Activated T-helper 1 cell treated with anti-CD3 and anti-CD28 coated beads, Interleukin-2, amount 50 U/mL, for 16 hours (primary cell): ENCODE results near the gene LARP1B.
"Not testable (repeated sequence)": the region's sequence is repeated elsewhere in the genome, so short reads cannot be mapped to it uniquely, and the experiment has no call there.

ENCODE experiments used
- DNase-seq, 2 donors: peaks; one replicate each; pipeline ENCODE4 v3.0.0-alpha.2; 2020; ENCODE audit warnings: low read depth in 1 of 2, low spot score in 1 of 2

Gene LARP1B

DNA sequence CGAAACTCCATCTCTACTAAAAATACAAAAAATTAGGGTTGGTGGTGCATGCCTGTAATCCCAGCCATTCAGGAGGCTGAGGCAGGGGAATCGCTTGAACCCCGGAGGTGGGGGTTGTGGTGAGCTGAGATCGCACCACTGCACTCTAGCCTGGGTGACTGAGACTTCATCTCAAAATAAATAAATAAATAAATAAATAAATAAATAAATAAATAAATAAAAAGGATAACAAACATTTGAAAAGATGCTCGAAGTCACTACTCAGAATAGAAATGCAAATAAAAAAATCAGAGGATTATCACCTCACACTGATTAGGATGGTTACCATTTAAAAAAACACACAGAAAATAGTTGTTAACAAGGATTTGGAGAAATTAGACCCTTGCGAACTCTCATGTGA, 73.8 kb downstream of the LARP1B start:
- no peak for DNase-seq

DNA sequence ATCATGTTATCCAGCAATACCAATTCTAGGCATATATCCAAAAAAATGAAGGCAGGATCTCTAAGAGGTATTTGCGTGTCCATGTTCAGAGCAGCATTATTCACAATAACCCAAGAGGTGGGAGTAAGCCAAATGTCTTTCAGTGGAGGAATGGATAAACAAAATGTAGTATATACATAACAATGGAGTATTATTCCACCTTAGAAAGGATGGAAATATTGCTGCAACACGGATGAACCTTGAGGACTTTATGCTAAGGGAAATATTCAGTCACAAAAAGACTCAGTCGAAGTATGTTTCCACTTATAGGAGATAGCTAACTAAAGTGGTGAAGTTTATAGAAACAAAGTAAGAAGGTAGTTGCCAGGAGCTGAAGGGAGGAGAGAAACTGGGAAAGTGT, 74.3 kb downstream of the LARP1B start:
- no peak for DNase-seq

DNA sequence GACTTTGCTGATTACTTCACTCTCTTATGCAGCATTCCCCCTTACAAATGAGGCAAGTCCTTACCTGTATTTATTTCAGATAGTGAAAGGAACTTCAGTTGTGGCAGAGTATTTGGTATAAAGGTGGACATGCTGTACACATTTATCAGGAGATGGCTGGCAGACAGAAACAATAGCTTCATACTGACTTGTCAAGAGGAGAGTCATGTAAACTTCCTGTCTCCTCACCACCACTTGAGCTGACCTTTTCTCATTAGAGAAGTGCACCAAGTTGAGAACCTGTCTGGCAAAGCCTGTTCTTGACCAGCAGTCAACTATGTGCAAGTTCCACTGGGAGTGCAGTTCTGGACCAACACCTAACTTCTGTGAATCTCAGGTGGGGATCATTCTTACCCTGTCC, 80.8 kb downstream of the LARP1B start:
- DNase-seq = no peak

DNA sequence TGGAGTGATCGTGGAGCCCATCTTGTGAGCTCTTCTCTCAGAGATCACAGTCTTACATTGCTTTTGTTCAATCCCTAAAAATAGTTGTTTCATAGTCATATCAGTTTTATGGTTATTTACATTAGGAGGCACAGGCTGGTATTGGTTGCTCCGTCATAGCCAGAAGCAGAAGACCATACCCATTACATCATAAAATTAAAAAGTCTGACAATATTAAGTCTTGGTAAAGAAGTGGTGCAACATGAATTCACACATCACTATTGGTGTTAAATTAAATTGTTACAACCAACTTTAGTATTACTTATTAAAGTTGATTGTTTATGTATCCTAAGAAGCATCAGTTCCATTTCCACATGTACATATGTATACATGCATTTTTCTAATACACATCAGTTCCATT, 84.6 kb downstream of the LARP1B start:
- DNase-seq = no peak

DNA sequence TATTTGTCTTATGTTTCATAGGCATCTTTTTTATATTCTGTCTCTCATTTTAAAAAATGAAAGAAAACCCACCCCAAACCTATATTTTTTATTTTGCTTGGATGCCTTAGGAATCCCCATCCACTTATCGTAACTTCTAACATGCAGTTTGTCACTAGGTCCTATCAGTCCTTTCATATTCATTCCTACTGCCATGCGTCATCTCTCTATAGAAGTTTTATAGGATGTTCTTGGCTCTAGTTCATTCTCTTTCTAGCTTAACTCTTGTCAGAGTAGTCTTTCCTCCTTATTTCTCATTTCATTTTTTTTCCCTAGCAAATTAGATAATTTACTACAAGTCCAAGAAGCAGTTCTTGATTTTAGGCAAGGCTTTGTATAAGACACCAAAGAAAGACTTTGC, 92.7 kb downstream of the LARP1B start:
- DNase-seq = no peak

DNA sequence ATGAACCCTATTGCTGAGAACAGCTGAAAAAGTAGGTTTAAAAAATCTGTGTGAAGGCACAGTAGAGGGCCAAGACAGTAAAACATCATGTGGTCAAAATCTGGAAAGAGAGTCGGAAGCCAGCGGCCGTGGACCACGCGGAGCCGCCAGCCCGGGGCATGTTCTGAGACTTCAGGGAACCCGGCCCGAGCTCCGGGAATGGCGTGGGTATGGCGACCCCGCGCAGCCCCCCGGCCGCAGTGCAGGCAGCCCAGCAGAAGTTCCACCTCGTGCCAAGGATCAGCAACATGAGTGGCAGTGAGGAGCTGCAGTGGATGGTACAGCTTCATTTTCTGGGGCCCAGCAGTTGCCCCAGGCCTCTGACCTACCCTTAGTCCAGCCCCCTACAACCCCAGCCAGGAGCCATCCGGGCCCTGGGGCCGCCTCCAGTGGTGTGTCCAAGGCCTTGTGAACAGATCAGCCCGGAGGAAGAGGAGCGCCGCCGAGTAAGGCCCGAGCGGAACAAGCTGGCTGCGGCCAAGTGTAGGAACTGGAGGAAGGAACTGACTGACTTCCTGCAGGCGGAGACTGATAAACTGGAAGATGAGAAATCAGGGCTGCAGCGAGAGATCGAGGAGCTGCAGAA, 94.2 kb downstream of the LARP1B start:
- DNase-seq = no peak

DNA sequence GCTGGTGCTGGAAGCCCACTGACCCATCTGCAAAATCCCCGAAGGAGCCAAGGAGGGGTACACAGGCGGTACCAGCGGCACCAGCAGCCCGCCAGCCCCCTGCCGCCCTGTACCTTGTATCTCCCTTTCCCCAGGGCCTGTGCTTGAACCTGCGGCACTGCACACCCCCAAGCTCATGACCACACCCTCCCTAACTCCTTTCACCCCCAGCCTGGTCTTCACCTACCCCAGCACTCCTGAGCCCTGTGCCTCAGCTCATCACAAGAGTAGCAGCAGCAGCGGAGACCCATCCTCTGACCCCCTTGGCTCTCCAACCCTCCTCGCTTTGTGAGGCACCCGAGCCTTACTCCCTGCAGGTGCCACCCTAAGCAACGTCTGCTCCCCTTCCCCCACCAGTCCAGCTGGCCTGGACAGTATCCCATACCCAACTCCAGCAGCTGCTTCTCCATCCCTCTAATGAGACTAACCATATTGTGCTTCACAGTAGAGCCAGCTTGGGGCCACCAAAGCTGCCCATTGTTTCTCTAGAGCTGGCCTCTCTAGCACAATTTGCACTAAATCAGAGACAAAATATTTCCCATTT, 94.9 kb downstream of the LARP1B start:
- DNase-seq = no peak

DNA sequence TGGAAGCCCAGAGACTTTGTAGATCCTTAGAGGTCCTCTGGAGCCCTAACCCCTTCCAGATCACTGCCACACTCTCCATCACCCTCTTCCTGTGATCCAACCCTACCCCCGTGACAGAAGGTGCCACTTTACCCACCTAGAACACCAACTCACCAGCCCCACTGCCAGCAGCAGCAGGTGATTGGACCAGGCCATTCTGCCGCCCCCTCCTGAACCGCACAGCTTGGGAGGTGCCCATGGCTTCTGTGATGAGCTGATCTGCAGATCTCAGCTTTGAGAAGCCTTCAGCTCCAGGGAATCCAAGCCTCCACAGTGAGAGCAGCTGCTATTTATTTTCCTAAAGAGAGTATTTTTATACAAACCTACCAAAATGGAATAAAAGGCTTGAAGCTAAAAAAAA, 95.4 kb downstream of the LARP1B start:
- not testable (repeated sequence) for DNase-seq

DNA sequence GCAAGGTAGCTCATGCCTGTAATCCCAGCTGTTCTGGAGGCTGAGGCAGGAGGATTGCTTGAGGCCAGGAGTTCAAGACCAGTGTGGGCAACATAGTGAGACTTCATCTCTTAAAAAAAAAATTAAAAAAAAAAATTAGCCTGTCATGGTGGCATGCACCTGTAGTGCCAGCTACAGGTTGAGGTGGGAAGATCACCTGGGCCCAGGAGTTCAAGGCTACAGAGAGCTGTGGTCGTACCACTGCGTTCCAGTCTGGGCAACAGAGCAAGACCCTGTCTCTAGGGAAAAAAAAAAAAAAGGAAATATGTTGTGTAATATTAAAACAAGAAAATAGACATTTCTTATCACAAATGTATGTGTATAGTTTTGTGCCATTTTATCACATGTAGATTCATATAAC, 97.8 kb downstream of the LARP1B start:
- no peak for DNase-seq

DNA sequence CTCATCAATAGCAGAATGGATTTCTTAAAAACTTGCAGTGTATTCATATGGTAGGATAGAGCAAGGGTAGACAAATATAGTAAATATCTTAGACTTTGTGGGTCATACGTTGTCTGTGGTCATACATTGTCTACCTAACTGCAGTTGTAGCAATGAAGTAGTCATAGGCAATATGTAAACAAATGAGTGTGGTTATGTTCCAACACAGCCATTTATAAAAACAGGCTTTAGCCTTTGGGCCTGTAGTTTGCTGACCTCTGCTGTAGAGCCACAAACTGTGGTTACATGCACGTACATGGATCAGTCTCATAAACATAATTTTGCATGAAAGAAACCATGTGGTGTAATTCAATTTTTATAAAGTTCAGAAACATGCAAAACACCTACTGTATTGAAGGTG, 98.9 kb downstream of the LARP1B start:
- DNase-seq = no peak

DNA sequence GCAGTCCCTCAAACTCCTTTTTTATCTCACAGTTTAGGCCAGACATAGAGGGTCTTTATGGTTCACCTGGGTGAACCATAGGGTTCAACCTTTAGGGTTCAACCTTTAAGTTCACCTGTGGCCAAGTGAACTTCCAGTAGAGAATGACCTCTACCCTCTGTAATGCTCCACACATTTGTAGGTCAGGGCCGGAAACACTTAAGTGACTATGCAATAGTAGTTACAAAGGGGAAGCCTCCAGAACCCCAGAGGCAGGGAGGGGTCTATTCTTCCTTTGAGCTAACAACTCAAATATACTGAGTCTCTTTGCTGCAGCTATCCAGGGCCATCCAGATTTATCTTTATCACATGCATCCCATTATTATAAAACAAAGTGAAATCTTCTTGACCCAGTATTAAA, 100.0 kb downstream of the LARP1B start:
- no peak for DNase-seq

DNA sequence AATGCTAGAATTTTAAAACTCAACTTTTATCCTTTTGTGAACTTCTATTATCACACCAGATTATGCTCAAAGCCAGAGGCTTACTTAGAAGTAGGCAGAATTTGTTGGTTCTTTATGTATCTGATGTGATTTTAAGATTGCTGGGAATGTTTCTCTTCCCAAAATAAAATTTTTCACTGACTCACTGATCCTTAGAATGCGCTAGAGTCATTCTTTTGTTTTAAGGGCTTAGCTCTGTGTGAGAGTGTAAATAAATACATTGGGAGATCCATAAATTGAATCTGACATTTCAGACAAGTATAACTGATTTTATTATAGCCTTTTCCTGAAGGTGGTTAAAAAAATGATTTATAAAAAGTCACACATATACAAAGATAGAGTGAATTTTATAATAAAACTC, 101.3 kb downstream of the LARP1B start:
- no peak for DNase-seq

DNA sequence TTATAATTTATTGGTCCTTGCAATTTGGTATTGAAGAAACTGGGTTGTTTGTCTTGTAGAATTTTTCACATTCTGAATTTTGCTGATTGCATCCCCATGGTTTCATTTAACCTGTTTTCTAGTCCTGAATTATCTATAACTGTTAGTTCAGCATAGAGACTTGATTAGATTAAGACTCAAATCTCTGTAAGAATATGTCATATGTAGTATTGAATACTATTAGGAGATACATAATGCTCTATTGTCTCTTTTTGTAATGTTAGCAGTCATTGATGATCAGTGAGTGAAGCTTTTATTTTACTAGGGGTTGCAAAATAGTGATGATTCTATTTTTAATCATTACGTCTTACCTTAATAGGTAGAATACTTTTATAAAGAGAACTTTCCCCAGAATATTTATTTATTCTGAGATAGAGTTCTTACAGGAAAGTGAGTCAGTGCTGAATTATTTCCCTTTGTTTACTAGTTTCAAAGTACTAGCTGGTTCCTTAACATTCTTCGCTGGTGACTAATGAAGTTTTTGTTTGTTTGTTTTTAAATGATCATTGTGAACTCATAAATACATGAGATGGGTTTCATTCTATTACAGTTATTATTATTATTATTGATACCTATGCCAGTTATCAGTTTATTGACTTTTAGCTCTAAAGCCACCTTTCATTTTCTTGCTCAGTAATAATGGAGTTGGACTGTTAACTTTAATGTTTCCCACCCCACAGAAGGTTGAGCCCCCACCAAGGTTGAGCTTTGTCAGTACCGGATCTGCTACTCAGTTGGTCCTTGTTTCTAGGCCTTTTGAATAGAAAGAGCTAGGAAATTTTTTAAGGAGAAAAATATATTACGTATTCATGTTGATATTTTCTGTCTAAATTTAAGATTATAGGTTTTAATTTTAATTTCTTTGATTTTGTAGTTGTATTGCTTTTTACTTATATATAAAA, 102.3 kb downstream of the LARP1B start:
- no peak for DNase-seq

DNA sequence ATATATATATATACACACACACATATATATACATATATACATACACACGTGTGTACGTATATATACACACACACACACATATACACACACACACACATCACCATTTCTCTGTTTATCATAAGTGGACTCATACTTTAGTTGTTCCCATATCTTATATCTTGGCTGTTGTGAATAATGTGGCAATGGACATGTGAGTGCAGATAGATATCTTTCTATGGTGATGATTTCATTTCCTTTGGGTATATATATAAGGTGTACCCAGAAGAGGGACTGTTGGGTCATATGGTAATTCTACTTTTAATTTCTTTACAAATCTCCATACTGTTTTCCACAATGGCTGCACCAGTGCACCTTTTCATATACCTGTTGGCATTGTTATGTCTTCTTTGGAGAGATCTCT, 105.9 kb downstream of the LARP1B start:
- no peak for DNase-seq

DNA sequence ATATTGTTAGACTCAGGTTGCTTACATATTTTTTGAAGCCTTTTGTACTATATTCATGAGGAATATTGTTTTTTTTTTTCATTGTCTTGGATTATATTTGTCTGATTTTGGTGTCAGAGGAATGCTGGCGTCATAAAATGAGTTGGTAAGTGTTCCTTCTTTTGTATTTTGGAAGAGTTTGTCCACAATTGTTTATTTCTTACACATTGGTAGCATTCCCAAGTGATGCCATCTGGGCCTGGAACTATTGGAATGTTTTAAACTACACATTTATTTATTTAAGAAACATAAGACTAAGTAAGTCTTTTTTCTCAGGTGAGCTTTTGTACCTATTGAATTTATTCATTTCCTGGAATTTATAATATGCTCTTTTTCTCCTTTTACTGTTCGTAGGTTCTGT, 107.6 kb downstream of the LARP1B start:
- DNase-seq = no peak

DNA sequence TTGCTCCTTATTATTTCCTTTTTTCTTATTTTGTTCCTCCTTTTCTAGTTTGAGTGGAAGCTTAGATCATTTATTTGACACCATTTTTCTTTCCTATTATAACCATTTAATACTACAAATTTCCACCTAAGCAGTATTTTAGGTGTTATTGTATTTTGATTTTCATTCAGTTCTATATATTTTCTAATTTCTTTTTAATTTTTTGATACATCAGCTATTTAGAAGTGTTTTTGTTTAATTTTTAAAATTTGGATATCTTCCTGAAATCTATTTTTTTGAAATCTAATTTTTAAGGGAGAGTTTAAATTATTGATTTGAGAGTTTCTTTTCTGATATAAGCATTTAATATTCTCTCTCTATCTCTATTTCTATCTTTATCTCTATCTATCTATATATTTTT, 108.1 kb downstream of the LARP1B start:
- no peak for DNase-seq

DNA sequence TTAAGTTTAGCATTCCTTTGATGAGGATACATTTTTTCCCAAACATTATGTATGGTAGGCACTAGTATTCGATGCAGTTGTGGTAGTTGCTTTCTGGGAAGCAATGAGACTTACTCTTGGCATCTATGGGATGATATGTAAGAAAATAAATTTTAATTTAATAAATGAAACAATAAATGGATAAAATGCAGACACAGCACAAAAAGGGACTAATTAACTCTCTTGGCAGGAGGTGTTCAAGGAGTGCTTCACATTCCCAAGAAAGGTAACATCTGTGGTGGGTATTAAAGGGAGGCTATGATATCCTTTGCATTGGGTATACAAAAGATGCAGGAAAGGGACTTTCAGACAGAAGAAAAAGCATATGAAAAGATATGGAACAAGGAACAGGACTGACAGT, 115.5 kb downstream of the LARP1B start:
- DNase-seq = no peak

DNA sequence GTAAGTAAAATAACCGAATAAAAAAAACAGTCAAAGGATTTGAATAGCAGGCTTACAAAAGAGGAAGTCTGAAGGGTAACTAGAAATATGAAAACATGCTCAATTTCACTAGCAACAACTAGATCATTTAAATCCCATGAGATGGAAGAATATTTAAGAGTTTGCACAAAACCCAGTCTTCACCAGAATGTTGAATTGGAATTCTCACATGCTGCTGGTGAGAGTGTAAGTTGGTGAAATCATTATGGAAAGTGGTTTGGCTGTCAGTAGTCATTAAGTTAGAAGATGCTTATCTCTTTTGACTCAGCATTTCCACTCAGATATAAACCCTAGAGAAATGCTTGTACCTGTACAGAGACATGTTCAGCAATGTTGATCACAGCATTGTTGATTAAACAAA, 116.4 kb downstream of the LARP1B start:
- no peak for DNase-seq

DNA sequence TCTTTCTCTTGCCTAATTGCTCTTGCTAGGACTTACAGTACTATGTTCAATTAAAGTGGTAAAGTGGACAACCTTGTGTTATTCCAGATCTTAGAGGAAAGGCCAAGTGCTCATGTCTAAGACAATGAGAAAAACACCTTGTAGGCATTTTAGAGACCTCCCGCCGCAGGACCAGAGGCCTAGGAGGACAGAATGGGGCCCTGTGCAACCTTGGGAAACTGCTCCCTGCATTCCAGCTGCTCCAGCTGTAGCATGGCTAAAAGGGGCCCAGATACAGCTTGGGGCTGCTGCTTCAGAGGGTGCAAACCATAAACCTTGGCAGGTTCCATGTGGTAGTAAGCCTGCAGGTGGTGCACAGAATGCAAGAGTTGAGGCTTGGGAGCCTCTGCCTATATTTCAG, 125.5 kb downstream of the LARP1B start:
- no peak for DNase-seq

DNA sequence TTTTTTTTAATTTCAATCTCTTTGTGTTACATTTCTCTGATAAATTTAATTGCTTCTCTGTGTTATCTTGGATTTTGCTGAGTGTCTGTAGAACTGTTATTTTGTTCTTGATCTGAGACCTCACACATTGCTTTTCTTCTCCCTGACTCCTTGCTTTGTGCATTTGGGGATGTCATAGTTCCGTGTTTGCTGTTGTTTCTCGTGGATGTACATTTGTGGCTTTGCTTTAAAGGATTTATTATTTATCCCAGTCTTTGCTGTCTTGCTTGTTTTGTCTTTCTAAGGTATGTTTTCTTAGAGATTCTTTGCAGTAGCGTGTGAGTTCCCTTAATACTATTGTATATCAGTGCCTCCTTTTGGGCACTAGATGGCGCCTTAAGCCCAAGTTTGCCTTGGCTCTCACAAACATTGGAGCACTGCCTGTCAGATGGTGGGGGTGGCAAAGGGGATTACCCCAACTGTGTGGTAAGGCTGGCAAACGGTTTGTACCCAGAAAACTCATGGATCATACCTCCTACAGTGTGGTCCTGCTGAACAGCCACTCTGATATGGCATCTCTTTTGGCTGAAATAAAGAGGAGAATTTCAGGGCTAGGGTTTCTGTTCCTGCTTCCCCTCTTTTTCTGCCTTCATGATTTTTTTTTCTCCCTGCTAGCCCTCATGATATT, 130.1 kb downstream of the LARP1B start:
- peak; percentile 10 to 47 for DNase-seq

DNA sequence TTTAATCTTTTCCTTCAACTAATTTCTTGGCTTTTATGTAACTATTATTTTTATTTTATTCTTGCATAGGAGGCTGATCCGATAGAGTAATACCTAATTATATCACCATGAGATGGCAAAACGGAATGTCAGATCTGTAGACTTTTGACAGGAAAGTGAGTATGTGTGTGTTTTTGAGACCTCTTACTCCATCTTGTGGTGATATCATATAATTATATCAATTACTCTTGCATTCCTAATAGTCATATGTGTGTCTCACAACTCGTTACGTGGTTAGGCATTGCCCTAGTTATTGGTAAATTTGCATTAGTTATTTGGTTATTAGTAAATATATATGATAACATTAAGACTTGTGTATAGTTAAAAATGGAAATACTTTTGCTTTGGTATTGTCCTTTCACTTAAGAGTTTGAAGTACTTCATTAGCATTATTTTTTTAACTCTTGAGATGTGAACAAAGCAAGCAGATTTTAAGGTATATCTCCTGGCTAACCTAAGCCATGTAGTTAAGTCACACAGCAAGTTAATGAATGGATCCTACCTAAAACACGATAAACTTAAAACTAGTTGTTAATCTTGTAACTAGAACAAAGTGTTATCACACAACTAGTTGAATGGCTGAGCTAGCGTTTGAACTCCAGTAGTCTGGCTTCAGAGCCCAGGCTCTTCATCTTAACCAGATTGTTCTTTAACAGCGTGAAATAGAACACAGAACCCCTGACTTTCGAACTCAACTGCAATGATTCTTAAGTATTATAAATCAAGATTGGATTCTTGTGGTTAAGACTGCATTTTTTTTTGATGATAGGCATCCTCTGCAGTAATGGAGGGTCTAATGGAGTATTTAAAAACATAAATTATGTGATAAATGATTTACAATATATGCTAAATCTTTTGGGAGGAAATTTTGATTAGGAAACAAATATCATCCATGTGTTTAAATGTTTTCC, 159.4 kb downstream of the LARP1B start:
- no peak for DNase-seq
